Uterus (tissue), 2 donors: ENCODE results near the gene TBC1D25.

ENCODE experiments used
- CTCF ChIP-seq, 4 experiments: fragments of 200-600 bp in 2 of 4; fragments of 450-650 bp in 2 of 4; sonication (generic) in 2 of 4; IDR thresholded peaks; one replicate each; pipeline ENCODE4 v1.5.1; 2016 to 2019; ENCODE audit warnings: antibody characterized with exemption in 4 of 4, mild to moderate bottlenecking in 2 of 4, moderate library complexity in 1 of 4
- POLR2A ChIP-seq, 2 donors: fragments of 450-650 bp; IDR thresholded peaks; one replicate each; pipeline ENCODE4 v1.6.1; 2016; ENCODE audit warnings: antibody characterized with exemption in 2 of 2, mild to moderate bottlenecking in 1 of 2, moderate library complexity in 1 of 2

GRCh38 chrX:48497871-48498270 is 41.6 kb upstream of the TBC1D25 start:
- TF ChIP-seq CTCF (IDR thresholded peaks at IDR 0.05) = no peak
- TF ChIP-seq POLR2A (IDR thresholded peaks at IDR 0.05) = no peak
